Stimulated activated memory B cell treated with anti-CD40 and anti-IgM and Interleukin-4, amounts not matched to agents 10 μg/mL and 1 μg/mL and 100 μg/mL, for 72 hours (primary cell): ENCODE measurements around the gene XRN2.

Experiments
- ATAC-seq: fragments of 150-1000 bp; cut with Tn5 transposase; 2 replicates; pipeline ENCODE4 v1.10.0; 2021
- H3K27ac Mint-ChIP-seq: one replicate; pipeline ENCODE4 v1.8.0; 2022; ENCODE audit warnings: mild to moderate bottlenecking, mixed read lengths
- H3K27me3 Mint-ChIP-seq: one replicate; pipeline ENCODE4 v1.8.0; 2022; ENCODE audit warnings: mixed read lengths
- H3K36me3 Mint-ChIP-seq: one replicate; pipeline ENCODE4 v1.8.0; 2022; ENCODE audit warnings: mixed read lengths
- H3K4me1 Mint-ChIP-seq: one replicate; pipeline ENCODE4 v1.8.0; 2022; ENCODE audit warnings: mixed read lengths
- H3K4me3 Mint-ChIP-seq: one replicate; pipeline ENCODE4 v1.8.0; 2022; ENCODE audit warnings: mild to moderate bottlenecking, moderate library complexity, mixed read lengths
- H3K9me3 Mint-ChIP-seq: one replicate; pipeline ENCODE4 v1.8.0; 2022; ENCODE audit warnings: mixed read lengths

Gene XRN2, protein sequence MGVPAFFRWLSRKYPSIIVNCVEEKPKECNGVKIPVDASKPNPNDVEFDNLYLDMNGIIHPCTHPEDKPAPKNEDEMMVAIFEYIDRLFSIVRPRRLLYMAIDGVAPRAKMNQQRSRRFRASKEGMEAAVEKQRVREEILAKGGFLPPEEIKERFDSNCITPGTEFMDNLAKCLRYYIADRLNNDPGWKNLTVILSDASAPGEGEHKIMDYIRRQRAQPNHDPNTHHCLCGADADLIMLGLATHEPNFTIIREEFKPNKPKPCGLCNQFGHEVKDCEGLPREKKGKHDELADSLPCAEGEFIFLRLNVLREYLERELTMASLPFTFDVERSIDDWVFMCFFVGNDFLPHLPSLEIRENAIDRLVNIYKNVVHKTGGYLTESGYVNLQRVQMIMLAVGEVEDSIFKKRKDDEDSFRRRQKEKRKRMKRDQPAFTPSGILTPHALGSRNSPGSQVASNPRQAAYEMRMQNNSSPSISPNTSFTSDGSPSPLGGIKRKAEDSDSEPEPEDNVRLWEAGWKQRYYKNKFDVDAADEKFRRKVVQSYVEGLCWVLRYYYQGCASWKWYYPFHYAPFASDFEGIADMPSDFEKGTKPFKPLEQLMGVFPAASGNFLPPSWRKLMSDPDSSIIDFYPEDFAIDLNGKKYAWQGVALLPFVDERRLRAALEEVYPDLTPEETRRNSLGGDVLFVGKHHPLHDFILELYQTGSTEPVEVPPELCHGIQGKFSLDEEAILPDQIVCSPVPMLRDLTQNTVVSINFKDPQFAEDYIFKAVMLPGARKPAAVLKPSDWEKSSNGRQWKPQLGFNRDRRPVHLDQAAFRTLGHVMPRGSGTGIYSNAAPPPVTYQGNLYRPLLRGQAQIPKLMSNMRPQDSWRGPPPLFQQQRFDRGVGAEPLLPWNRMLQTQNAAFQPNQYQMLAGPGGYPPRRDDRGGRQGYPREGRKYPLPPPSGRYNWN

DNA sequence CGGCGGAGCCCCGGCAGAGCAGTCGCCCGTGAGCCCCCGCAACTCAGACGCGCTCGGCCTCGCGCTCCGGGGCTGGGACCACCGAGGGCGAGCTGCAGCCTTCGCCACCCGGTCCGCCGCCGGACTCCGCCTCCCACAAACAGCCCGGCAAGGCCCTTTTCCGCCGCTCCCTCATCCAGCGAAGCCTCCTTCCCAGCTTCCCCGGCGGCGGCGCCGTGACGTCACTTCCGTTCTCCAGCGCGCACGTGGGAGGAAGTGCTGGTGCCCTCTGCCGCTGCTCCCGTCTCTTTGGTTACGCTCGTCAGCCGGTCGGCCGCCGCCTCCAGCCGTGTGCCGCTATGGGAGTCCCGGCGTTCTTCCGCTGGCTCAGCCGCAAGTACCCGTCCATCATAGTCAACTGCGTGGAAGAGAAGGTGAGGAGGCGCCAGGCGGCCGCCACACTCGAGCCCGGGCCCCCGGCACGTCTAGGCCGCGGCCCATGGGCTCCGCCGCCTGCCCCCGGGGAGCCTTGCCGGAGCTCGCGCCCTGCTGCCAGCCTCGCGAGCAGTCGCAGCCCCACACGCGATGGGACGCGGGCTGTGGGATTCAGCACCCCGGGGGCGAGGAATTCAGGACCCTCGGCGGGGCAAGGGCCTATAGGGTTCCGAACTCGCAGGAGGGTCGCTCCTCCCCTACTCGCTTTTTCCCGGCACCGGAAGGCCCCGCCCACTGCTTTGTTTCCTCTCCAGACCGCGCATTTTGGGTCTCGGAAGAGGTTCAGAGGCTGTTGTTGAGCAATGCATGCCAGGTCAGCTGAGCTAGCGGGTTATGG lies at the start of gene XRN2:
TSS of gene XRN2 (plus strand) at position 271 of the 811 bp plus-strand sequence. CDS start at position 339, 68 bp downstream.
- Mint-ChIP-seq H3K27ac (peak within 1 kb of the TSS; percentile 98), H3K4me3 (peak within 1 kb of the TSS; percentile 99), H3K27me3 (no peaks in the 10 kb centered on the region), H3K9me3 (no peaks in the 10 kb centered on the region), H3K36me3 (peaks cover 9% of the 10 kb centered on the region), H3K4me1 (peaks cover 24% of the 10 kb centered on the region)
- ATAC-seq, result peak; percentile 96

DNA sequence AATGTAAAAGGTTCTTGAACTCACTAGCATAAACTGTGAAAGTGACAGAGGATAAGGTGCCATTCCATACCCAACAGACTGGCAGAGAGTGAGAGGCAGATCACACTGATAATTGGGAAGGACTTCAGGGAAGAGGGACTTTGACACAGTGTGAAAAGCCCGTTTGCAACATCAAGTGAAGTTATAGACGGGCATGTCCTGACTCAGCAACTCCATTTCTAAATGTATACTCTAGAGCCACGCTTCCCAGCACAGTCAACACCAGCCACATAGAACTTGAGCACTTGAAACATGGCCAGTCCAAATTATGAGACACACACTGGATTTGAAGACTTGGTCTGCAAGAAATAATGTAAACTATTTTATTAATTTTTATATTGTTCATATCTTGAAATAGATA lies 45.9 kb upstream of the XRN2 start:
- Mint-ChIP-seq H3K4me3 (no peak overlapping the region), H3K4me1 (no peaks in the 10 kb centered on the region)

DNA sequence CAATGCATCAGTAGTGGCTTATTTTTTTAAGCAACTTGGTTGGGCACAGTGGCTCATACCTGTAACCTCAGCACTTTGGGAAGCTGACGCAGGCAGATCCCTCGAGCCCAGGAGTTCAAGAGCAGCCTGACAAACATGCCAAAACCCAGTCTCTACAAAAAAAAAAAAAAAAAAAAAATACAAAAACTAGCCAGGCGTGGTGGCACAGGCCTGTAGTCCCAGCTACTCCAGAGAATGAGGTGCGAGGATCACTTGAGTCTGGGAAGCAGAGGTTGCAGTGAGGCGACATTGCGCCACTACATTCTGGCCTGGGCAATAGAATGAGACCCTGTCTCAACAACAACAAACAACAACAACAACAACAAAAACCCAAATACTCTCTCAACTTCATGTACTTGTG lies 44.7 kb upstream of the XRN2 start:
- no peak for ATAC-seq
- no peak overlapping the region for H3K27ac Mint-ChIP-seq
- peaks cover 10% of the 10 kb centered on the region for H3K27me3 Mint-ChIP-seq
- no peaks in the 10 kb centered on the region for H3K4me1 Mint-ChIP-seq
- no peak overlapping the region for H3K4me3 Mint-ChIP-seq
- peaks cover 9% of the 10 kb centered on the region for H3K9me3 Mint-ChIP-seq
- H3K36me3 Mint-ChIP-seq, result no peaks in the 10 kb centered on the region

More for the DNA sequence above, 45.9 kb upstream of the XRN2 start:
- H3K36me3 Mint-ChIP-seq, result no peaks in the 10 kb centered on the region
- no peak for ATAC-seq
- H3K27me3 Mint-ChIP-seq, result no peaks in the 10 kb centered on the region
- H3K27ac Mint-ChIP-seq, result no peak overlapping the region
- H3K9me3 Mint-ChIP-seq, result peaks cover 9% of the 10 kb centered on the region

DNA sequence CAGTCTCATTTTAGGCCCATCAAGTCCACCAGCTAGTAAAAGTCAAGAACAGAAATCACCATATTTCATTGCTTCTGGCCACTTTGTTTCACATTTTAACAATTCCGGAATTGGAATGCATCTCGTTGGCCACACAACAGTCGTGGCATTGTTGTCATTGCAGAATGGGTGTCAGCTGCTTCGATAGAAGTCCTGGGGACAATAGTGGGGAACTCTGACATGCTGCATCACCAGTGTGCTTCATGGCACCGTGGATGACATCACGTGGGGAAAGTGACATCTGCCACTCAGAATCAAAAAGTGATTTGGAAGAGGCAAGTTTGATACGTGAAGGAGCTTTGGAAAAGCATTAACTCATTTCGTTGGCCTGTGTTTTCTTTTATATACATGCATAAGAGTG lies 43.8 kb upstream of the XRN2 start:
- ATAC-seq, result no peak
- Mint-ChIP-seq H3K27ac (no peak overlapping the region), H3K27me3 (peaks cover 14% of the 10 kb centered on the region), H3K9me3 (peaks cover 9% of the 10 kb centered on the region), H3K4me1 (no peaks in the 10 kb centered on the region), H3K36me3 (no peaks in the 10 kb centered on the region), H3K4me3 (no peak overlapping the region)

DNA sequence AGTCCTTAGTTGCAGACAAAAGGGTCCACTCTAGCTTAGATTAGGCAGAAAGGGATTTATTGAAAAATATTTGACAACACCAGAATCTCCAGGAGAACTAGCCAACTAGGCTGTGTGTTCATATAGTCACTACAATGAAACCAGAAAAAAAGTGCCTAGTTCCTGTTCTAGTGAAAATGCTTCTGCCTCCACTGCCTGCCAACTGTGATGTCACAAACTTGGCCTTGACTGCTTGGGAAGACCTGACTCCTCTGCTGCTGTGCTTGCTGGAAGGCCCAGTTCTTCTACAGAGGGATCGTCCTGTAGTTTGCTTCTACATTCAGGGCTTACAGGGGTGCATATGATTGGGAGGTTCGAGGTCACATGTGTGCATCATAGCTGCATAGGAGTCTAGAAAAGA lies 40.3 kb upstream of the XRN2 start:
- H3K27me3 Mint-ChIP-seq, result peaks cover 25% of the 10 kb centered on the region
- no peak overlapping the region for H3K27ac Mint-ChIP-seq
- peaks cover 10% of the 10 kb centered on the region for H3K9me3 Mint-ChIP-seq
- no peaks in the 10 kb centered on the region for H3K36me3 Mint-ChIP-seq
- H3K4me1 Mint-ChIP-seq, result no peaks in the 10 kb centered on the region
- ATAC-seq, result no peak
- H3K4me3 Mint-ChIP-seq, result no peak overlapping the region

DNA sequence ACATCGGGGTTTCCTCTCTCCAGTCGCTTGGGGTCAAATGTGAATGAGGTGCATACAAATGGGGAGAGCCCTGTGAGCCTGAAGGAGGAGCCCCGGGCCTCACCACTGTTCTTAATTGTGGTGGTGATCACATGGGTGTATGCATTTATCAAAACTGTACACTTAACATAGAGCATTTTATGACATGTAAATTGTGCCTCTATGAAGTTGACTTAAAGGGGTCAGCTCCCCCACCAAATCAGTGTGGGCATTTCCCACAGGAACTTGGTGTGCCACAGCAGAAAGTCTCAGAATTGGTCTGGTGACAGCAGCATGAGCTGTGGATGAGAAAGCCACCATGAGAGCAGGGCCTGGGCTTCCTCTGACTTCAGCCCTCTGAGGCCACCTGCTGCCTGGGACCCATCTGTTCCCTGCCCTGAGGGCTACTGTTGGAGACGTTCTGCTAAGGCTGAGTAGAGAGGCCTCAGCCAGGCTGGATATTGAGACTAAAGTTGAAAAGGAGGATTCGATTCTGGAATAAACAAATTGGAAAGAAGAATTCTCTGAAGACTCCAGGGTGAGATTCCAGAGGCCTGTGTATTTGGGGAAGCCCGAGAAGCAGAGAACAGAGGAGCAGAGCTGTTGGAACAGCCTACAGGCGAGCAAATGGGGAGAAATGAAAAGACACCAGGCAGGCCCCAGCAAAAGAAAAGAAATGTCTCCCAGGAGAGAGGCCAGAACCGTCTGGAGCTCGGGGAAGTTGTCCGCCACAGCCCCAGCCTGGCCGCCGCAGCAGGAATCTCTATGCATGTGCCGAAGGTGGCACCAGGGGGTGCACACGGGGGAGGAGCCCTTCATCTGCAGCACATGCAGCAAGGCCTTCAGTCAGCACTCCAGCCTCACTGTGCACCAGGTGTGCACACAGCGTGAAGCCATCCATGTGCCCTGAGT lies 37.6 kb upstream of the XRN2 start:
- Mint-ChIP-seq H3K4me1 (no peaks in the 10 kb centered on the region), H3K27ac (no peak overlapping the region), H3K4me3 (no peak overlapping the region), H3K27me3 (peaks cover 25% of the 10 kb centered on the region), H3K9me3 (peaks cover 7% of the 10 kb centered on the region), H3K36me3 (no peaks in the 10 kb centered on the region)
- no peak for ATAC-seq

DNA sequence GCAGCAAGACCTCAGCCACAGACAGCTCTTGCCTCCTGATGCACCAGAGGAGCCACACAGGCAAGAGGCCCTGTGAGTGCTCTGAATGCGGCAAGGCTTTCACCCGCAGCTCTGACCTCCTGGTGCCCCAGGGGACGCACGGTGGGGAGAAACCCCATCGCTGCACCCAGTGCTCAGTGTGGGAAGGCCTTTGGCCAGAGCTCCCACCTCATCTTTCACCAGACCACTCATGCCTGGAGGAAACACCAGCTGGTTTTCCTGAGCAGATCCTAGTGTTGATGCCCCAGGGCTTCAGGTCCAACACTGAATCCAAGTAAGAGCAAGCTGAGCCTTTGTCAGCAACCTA lies 37.0 kb upstream of the XRN2 start:
- ATAC-seq, result no peak
- H3K27ac Mint-ChIP-seq, result no peak overlapping the region
- H3K36me3 Mint-ChIP-seq, result no peaks in the 10 kb centered on the region
- no peaks in the 10 kb centered on the region for H3K4me1 Mint-ChIP-seq
- H3K27me3 Mint-ChIP-seq, result peaks cover 25% of the 10 kb centered on the region
- H3K9me3 Mint-ChIP-seq, result peaks cover 4% of the 10 kb centered on the region
- no peak overlapping the region for H3K4me3 Mint-ChIP-seq

DNA sequence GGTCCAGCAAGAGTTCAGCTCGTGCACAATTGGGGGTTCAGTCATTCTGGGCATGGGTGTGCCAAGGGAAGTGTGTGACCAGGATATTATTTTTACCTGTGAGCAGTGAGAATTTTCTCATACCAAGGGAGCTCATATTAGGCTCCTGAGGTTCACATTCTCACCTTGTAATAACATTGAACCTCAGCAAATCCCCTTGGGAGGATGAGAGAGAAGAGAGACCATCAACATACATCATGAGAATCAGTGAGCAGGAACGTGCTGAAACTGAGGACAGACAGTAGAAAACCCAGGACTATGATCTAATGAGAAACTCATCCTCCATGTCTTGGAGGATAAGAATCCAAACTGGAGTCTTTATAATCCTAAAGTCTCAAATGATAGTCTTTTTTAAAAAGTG lies 33.4 kb upstream of the XRN2 start:
- H3K36me3 Mint-ChIP-seq, result peaks cover 5% of the 10 kb centered on the region
- H3K27me3 Mint-ChIP-seq, result peaks cover 16% of the 10 kb centered on the region
- peaks cover 4% of the 10 kb centered on the region for H3K9me3 Mint-ChIP-seq
- no peak overlapping the region for H3K4me3 Mint-ChIP-seq
- no peak overlapping the region for H3K27ac Mint-ChIP-seq
- H3K4me1 Mint-ChIP-seq, result no peaks in the 10 kb centered on the region
- no peak for ATAC-seq

DNA sequence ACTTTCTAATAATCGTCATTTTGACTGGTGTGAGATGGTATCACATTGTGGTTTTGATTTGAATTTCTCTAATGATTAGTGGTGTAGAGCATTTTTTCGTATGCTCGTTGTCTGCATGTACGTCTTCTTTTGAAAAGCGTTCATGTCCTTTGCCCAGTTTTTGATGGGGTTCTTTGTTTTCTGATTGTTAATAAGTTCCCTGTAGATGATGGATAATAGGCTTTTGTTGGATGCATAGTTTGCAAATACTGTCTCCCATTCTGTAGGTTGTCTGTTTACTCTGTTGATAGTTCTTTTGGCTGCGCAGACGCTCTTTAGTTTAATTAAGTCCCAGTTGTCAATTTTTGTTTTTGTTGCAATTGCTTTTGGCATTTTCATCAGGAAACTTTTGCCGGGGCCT lies 32.3 kb upstream of the XRN2 start:
- peaks cover 5% of the 10 kb centered on the region for H3K36me3 Mint-ChIP-seq
- no peak overlapping the region for H3K27ac Mint-ChIP-seq
- H3K9me3 Mint-ChIP-seq, result peaks cover 4% of the 10 kb centered on the region
- H3K4me3 Mint-ChIP-seq, result no peak overlapping the region
- no peaks in the 10 kb centered on the region for H3K4me1 Mint-ChIP-seq
- ATAC-seq, result no peak
- peaks cover 17% of the 10 kb centered on the region for H3K27me3 Mint-ChIP-seq

DNA sequence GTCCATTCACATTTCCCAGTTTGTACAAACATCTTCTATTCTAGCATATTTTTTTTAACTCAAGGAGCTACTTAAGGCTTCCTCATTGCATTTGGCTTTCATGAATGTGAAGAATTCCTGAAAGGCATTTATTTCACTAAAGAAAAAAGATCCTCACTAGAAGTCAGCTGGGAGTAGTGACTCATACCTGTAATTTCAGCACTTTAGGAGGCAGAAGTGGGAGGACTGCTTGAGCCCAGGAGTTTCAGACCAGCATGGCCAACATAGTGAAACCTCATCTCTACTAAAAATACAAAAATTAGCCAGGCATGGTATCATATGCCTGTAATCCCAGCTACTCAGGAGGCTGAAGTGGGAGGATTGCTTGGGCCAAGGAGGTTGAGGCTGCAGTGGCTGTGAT lies 30.9 kb upstream of the XRN2 start:
- peaks cover 4% of the 10 kb centered on the region for H3K9me3 Mint-ChIP-seq
- H3K27me3 Mint-ChIP-seq, result peaks cover 11% of the 10 kb centered on the region
- H3K27ac Mint-ChIP-seq, result no peak overlapping the region
- no peak overlapping the region for H3K4me3 Mint-ChIP-seq
- H3K4me1 Mint-ChIP-seq, result no peaks in the 10 kb centered on the region
- ATAC-seq, result no peak
- H3K36me3 Mint-ChIP-seq, result peaks cover 5% of the 10 kb centered on the region

DNA sequence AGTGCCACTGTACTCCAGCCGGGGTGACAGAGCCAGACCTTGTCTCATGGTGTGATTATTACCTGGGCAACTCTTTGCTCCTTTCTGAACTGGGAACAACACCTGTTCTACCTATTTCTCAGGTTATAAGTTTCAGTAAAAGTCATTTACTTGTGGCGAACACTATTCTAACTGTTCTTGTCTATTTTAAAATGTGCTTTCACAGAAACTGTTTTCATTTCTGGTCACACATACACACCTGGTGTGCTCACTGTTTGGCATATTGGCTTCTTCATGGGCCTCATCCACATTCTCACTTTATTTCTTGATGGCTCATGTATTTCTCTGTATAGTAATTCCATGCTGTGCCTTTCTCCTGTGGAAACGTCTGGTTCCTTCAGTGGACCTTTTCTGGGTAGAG lies 30.5 kb upstream of the XRN2 start:
- H3K27me3 Mint-ChIP-seq, result peaks cover 11% of the 10 kb centered on the region
- H3K4me3 Mint-ChIP-seq, result no peak overlapping the region
- no peaks in the 10 kb centered on the region for H3K4me1 Mint-ChIP-seq
- ATAC-seq, result no peak
- peaks cover 1% of the 10 kb centered on the region for H3K9me3 Mint-ChIP-seq
- peaks cover 5% of the 10 kb centered on the region for H3K36me3 Mint-ChIP-seq
- no peak overlapping the region for H3K27ac Mint-ChIP-seq

DNA sequence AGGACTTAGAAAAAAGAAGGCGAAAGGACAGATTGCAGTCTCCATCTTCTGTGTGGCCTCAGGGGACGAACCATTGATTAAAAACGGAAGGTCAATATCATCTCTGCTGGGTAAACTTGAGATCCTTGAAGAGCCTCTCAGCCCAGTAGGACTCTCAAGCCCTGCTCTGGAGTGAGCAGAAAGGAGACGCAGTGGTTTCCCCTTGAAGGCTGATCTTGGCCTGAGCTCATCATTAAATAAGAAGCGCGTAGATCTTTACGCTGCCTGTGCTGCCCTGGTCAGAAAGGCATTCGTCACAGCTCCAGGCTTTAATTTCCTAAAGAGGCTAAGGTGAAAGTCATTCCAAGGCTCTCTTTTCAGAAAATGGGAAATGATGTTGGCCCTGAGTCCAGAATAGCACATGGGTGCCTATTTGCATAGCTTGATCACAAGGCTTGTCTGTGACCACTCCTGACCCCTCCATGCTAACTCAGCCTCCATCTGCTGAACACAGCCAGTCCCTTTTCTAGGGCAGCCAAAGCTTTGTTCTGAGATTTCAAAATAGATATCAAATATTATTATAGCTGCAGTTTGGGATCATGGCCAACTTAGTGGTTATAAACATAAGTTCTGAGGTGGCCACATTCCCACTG lies 29.3 kb upstream of the XRN2 start:
- H3K36me3 Mint-ChIP-seq, result peaks cover 5% of the 10 kb centered on the region
- H3K4me1 Mint-ChIP-seq, result peaks cover 9% of the 10 kb centered on the region
- H3K4me3 Mint-ChIP-seq, result no peak overlapping the region
- no peaks in the 10 kb centered on the region for H3K9me3 Mint-ChIP-seq
- H3K27ac Mint-ChIP-seq, result no peak overlapping the region
- H3K27me3 Mint-ChIP-seq, result peaks cover 11% of the 10 kb centered on the region
- ATAC-seq, result no peak

DNA sequence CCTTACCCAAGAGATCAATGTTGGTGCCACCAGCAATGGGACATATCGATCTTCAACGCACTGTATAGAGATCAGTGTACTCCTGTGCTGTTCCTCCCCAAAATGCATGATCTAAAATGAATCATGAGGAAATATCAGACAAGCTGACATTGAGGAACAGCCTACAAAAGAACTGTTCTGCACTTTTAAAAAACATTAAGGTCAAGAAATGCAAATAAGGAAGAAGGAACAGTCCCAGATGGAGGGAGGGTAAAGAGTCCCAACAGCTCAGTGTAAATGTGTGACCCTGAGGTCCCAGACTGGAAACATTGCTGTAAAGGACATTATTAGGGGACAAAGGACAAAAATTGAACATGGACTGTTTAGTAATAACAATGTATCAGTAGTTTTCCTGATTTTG lies 24.3 kb upstream of the XRN2 start:
- H3K4me1 Mint-ChIP-seq, result peaks cover 15% of the 10 kb centered on the region
- H3K36me3 Mint-ChIP-seq, result no peaks in the 10 kb centered on the region
- peaks cover 11% of the 10 kb centered on the region for H3K27me3 Mint-ChIP-seq
- no peak overlapping the region for H3K4me3 Mint-ChIP-seq
- ATAC-seq, result peak; percentile 51
- no peak overlapping the region for H3K27ac Mint-ChIP-seq
- H3K9me3 Mint-ChIP-seq, result no peaks in the 10 kb centered on the region
